ENCODE results near the gene VTI1A.

Gene VTI1A

DNA sequence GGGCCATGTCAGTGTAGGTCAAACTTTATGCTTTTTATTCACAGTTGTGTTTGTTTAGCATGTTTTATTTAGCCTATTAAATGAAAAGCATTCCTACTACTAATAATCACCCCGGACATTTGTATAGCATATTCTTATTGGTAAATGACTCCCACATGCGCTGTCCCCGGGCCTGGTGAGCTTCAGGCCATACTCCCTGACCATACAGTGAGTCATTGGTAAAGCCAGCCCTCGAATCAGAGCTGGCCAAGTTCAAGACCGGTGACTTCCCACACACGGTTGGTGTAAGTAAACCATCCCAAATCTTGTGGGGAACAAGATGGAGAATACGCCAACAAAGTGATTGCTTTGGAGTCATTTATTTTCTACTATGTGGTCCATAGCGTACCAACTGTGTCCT, 264.4 kb downstream of the VTI1A start:
- TF ChIP-seq, protein P1, sequence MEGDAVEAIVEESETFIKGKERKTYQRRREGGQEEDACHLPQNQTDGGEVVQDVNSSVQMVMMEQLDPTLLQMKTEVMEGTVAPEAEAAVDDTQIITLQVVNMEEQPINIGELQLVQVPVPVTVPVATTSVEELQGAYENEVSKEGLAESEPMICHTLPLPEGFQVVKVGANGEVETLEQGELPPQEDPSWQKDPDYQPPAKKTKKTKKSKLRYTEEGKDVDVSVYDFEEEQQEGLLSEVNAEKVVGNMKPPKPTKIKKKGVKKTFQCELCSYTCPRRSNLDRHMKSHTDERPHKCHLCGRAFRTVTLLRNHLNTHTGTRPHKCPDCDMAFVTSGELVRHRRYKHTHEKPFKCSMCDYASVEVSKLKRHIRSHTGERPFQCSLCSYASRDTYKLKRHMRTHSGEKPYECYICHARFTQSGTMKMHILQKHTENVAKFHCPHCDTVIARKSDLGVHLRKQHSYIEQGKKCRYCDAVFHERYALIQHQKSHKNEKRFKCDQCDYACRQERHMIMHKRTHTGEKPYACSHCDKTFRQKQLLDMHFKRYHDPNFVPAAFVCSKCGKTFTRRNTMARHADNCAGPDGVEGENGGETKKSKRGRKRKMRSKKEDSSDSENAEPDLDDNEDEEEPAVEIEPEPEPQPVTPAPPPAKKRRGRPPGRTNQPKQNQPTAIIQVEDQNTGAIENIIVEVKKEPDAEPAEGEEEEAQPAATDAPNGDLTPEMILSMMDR (conservative IDR thresholded peaks at IDR 0.05; ENCODE audit: low read depth, low read length): no peak
- no peak overlapping the region for H3K4me3 ChIP-seq (ENCODE audit: low read length)
- no peak for DNase-seq (ENCODE audit: low read depth)

DNA sequence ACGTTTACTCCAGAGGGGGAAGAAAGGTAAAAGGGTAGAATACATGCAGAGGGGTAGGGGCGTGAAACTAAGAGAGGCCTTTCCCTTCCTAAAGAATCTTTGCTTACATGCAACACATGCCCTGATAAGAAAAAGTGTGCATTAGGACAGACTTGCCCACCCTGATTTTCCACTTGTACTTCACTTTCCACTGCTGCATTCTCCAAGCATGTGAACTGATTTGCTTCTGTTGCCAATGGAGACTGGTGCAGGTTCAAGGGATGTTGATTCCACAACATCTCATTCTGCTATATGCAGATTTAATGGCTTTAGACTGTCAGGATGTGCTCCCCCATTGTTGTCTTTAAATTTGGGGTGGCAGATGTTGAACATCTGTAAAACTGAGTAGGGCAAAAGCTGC, 265.5 kb downstream of the VTI1A start:
- no peak overlapping the region for H3K4me3 ChIP-seq (ENCODE audit: low read length)
- DNase-seq (ENCODE audit: low read depth): no peak
- TF ChIP-seq, protein P1 (conservative IDR thresholded peaks at IDR 0.05; ENCODE audit: low read depth, low read length): no peak

DNA sequence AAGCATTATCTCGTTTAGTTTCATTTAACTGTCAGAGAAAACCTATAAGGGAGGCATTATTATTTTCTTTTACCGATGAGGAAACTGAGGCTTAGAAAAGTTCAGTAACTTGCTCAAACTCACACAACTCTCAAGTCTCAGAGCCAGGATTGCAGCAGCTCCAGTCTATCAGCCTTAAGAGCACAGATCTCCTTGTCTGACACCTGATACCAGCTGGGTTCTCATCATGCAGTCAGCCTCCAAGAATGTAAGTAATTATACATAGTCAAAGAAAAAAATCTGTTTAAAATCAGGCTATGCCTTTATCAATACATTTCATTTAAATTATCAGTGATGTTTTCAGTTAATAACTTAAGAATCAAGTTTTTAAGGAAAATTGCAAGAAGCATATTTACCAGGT, 266.4 kb downstream of the VTI1A start:
- DNase-seq (ENCODE audit: low read depth): no peak
- TF ChIP-seq, protein P1 (conservative IDR thresholded peaks at IDR 0.05; ENCODE audit: low read depth, low read length): no peak
- H3K4me3 ChIP-seq (ENCODE audit: low read length): no peak overlapping the region

DNA sequence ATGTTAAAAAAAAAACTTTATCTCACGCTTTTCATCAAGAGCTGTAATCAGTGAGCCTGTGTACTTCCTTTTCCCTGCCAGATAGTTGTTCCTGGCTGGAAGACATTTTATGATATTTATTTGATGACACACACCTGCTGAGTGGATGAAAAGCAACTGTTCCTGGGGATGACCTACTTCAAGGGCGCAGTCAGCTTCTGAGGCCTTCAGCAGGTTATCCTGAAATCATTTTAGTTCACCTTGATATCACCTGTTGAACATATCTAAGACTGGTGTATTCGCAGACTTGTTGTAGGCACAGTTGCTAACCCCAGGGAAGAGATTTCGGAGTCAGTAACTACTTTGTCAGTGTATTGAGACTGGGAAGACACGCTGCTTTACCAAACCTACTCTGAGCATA, 268.6 kb downstream of the VTI1A start:
- TF ChIP-seq, protein P1 (conservative IDR thresholded peaks at IDR 0.05; ENCODE audit: low read depth, low read length): no peak
- no peak overlapping the region for H3K4me3 ChIP-seq (ENCODE audit: low read length)
- no peak for DNase-seq (ENCODE audit: low read depth)

DNA sequence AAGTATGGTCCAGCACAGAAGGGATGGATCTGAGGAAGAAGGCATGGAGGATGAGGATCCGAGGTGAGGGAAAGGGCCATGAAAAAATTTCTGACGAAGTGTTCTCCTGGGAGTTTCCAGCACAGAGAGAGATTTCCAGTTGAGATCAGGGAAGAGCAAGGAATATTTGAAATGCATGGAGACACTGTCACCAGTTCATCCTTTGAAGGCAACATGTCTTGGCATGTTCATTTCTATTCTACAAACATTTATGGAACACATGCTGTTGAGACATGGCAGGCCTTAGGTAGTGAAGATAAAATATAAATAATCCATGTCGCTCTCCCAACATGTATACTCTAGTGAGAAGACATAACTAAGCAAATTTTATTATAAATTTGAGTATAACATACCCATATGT, 269.1 kb downstream of the VTI1A start:
- H3K4me3 ChIP-seq (ENCODE audit: low read length): no peak overlapping the region
- no peak for DNase-seq (ENCODE audit: low read depth)
- TF ChIP-seq, protein P1 (conservative IDR thresholded peaks at IDR 0.05; ENCODE audit: low read depth, low read length): no peak

DNA sequence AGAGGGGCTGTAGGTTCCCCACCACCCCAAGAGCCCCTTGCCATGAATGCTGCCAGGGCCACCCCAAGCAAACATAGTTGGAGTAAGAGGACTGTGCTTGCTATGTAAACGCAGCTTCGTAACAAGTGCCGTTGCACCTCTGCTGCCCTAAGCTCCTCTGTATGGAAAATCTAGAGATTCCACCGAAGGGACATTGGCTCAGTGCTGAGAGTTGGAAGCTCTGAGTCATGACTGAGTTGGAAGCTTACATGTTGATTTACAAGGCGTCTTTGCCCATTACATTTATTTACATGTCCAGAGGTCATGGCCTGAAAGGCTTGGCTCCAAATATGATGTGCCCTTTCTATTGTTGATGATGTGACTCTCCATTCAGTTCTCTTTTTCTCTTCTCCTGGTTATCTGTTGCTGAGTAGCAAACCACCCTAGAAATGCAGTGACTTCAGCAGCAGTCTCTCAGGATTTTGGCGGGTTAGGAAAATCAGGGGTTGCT, 270.0 kb downstream of the VTI1A start:
- DNase-seq (ENCODE audit: low read depth): no peak
- TF ChIP-seq, protein P1 (conservative IDR thresholded peaks at IDR 0.05; ENCODE audit: low read depth, low read length): no peak
- no peak overlapping the region for H3K4me3 ChIP-seq (ENCODE audit: low read length)

DNA sequence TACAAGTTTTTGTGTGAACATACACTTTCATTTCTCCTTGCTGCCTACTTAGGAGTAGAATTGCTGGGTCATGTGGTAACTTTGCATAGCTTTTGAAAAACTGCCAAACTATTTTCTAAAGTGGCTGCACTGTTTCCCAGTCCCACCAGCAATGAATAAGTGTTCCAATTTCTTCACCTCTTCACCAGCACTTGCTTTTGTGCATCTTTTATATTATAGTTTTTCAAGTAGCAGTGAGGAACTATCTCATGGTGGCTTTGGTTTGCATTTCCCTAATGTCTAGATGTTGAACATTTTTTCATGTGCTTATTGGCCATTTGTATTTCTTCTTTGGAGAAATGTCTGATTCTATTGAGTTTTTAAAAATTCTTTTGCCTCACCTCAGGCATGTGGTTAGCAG, 273.2 kb downstream of the VTI1A start:
- TF ChIP-seq, protein P1 (conservative IDR thresholded peaks at IDR 0.05; ENCODE audit: low read depth, low read length): no peak
- H3K4me3 ChIP-seq (ENCODE audit: low read length): no peak overlapping the region
- DNase-seq (ENCODE audit: low read depth): no peak
